GM19452 (cell line): ENCODE results near the gene RIN3.

ENCODE experiments used
- ATAC-seq: cut with Tn5 transposase; IDR thresholded peaks from one replicate; pipeline ENCODE4 v1.9.1; 2021; ENCODE audit not compliant: unreplicated experiment

Gene RIN3

DNA sequence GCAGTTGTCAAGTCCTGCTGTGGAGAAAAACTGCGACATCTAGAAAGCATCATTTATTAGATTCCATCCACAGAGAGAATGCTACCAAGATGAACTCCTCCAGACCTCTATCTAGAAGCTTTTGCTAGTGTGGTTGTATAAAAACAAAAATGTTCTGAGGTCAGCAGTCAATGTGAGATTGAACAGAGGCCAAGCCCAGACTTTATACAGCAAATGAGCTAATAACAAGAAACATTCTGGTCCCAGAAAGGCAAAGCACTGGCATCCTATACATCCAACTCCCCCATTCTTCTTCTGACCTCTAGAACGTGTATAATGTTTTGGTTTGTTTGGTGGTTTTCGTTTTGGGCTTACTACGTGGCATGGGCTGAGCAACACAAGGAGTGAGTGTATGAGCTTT, 26.7 kb upstream of the RIN3 start:
- no peak for ATAC-seq

DNA sequence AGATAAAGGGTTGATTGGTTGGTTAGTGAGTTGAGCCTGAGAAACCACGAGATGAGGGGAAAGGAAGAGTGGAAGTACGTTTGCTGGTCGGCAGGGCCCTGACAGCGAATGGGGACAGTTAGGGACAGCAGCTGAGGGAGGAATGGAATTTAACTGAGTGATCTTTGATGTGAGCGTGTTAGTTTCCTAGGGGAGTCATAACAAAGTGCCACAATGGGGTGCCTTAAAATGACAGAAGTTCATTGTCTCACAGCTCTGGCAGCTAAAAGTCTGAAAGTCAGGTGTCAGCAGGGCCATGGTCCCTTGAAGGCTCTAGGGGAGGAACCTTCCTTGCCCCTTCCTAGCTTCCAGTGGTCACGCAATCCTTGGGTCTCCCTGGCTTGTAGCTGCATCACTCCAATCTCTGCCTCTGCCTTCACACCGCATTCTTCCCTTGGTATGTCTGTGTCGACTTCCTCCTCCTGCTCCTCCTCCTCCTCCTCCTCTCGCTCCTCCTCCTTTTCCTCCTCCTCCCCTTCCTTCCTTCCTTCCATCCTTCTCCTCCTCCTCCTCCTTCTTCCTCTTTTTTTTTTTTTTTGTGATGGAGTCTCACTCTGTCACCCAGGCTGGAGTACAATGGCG, 26.0 kb upstream of the RIN3 start:
- ATAC-seq = no peak

DNA sequence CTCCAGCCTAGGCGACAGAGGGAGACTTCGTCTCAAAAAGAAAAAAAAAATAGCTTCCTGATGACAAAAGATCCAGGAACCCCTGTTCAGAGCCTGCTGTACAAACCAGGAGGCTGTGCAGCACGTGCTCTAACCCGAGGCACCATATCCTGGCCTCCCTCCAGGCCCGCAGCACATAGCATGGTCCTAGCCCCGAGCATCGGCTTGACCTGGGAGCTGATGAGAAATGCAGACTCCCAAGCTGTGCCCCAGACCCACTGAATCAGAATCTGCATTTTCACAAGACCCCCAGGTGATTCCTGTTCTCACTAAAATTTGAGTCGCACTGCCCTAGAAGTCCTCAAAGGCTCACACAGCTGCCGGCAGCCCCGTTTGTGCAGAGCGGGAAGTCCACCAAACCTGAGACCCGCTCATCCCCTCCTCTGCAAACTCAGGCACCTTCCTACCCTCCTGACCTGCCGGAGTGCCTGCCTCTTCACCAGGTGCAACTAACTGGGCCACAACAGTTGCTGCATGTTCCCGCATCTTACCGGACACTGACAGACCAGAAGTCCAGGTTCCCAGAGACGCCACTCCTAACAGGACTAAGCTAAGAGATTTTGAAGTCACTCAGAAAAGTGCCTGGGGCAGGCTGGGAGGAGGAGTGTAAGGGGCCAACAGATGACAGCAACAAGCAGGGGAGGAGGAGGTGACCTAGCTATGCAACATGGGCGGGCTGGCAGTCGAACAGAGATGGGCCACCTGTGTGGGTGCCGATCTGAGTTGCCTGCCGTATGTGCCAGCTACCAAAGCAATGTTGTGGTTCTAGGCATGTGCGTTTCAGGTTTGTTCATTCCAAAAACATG, 24.0 kb upstream of the RIN3 start:
- no peak for ATAC-seq

DNA sequence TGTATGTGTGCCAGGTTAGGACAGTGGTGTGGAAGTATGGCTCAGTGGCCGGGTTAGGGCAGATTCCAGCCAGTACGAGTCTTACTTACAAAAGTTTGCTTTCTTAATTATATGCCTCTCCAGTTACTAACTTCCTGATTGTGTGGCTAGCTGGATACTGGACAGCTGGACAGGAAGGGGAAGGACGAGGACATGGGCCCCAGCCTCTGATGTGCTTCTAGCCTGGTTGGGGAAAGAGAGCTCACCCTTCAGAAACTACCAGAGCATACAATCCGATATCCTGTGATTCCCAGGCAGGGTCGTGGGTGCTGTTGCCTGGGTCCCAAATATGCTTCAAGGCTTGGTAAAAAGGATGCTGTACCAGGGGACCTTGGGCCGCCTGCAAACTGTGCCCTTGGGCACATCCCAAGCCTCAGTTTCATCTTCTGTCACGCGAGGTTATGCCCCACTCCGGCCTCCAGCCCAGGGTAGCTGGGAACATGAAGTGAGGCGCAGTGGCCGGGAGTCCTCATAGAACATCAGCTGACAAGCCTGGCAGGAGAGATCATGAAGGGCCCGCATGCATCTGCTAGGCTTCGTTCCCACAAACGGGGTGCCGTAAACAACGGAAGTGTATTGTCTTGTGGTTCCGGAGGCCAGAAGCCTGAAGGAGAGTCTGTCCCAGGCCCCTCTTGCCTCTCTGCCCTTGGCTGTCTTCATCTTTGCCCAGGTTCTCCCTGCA, 23.2 kb upstream of the RIN3 start:
- no peak for ATAC-seq

DNA sequence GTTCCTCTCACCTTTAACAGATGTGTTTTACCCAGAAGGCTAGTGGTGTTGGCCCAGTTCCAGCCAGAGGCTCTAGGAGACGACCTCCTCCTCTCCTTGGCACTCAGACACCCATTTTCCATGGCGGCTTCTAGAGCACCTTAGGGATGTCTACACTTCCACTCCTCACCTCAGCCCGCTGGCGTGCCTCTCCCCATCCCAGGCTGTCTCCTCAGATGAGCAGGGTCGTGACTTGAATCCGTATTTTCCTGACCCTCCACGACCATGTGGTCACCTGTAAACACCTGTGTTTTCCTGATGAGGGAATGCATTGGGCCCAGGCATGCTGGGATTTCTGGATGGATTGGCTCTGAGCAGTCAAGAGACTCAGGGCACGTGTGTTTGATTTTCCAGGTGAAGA, 21.8 kb upstream of the RIN3 start:
- ATAC-seq = no peak

DNA sequence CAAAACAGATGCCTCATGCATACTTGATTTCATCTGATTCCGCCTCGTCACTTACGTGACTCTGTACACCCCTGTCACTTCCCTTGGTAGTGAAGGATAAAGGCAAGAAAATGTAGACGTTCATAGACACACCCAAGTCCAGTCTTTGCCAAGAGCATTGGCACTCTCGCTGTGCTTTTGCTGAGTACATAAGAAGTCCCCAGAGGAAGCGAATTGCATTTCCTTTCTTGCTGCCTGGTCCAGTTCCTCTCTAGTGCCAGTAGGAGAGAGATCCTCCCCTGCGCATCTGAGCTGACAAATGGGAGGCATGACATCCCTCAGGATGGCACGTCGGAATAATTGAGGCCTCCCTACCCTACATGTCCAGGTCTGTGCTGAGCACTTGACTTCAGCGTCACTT, 21.3 kb upstream of the RIN3 start:
- ATAC-seq = no peak

DNA sequence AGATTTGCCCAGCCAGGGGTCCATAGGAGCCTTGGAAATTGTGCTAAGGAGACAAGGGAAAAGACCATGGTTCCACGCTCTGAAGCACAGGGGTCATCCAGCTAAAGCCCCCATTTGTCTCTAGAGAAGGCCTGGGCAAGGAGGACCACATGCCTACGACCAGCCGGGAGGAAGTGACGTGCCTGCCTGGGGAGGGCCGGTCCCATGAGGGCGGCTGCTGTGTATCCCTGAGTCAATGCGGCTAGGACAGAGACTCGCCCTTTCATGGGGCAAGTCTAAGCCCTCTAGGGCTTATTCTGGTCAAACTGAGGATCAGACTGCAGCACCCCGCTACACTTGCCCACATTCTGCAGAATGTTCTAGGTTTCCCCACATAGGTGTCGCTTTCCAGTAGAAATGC, 20.6 kb upstream of the RIN3 start:
- ATAC-seq = no peak

DNA sequence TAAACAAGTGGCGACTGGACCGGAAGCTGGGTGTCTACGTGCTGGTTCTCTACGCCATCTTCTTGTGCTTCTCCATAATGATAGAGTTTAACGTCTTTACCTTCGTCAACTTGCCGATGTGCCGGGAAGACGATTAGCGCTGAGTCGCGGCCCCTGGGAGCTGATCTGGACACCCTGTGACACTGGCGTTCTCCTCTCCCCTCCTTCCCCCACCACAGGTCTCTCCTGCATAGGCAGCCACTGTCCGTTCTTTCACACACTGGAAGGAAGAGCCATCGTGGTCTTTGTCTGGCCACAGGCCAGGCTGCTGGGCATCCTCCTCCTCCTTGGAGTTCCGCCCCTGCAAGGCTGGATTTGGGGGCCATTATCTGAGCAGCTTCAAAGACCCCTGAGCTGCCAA, 20.1 kb upstream of the RIN3 start:
- ATAC-seq = no peak

DNA sequence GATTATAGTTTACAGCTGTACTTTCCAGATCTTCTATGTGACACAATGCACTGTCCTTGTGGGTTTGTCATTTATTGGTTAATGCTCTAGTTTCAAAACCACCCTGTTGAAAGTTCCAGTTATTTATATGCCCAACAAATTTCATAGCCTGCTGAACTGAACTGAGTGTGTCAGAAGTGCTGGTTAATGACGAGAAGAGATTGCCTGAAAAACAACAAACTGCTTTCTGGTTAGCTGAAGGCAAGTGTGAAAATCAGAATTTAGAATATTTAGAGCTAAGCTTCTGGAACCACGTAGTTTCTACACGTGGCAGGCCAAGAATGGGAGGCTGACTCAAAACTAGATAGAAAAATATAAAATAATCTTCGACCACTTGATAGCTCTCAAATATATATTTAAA, 19.1 kb upstream of the RIN3 start:
- peak; percentile 64 for ATAC-seq

DNA sequence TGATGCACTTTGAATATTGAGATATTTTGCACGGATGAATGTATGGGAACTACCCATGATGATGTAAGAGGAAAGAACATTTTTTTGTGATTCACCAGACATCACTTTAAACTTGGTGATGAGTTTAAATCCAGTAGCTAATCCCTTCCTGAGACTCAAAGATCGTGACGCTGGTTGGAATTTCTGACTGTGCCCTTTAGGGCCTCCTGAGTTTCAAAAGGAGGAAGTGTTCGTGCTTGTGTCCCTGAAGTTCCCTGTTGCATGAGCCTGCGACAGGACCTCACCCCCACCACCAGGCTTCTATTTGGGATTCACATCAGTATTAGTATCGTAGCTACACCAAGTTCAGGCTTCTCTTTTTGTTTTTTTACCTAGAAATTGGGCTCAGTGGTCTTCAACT, 18.6 kb upstream of the RIN3 start:
- no peak for ATAC-seq

DNA sequence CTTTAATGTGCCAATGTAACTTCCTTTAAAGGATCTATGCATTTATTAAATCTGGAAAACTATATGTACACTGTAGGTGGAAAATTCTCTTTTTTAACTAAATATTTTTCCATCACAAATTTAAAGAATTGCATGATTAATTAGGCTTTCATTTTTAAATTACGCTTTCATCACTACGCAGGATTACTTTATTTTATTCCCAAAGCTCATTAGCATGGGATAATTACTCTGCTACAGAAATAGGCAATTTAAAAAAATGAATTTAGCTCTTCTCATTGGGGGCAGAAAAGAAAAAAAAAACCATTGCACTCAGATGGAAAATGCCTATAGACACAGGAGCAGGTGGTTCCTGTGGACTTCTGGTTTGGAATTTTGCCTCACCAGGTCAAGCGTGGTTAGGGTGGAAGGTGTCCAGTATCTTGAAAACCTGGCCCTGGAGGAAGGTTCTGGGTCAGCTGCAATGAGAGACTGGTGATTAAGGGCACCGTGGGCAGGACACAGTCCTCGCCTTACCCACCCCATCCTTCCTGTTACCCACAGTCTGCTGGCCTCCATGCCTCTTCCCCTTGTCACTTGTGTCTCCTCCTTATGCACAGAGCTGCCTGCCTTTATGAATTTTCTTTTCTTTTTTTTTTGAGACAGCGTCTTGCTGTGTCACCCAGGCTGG, 17.3 kb upstream of the RIN3 start:
- ATAC-seq = no peak

DNA sequence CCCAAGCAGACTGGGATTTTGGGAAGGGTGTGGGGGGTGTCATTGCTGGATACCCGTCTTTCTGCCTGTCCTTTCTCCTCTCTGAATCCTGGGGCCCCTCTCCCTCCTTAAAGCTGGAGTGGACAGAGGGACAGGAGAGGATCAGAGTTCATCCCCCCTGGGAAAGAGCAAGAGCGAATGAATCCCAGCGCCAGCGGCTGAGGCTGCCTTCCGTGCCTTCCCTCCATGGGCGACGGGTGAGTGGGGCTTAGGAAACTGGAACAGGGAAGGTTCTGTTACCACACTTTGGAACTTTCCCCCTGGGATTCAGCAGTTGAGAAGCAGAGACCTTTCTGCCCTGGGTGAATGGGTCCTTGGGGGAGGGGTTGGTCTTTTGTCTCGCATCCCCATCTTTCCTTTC, 16.2 kb upstream of the RIN3 start:
- no peak for ATAC-seq

DNA sequence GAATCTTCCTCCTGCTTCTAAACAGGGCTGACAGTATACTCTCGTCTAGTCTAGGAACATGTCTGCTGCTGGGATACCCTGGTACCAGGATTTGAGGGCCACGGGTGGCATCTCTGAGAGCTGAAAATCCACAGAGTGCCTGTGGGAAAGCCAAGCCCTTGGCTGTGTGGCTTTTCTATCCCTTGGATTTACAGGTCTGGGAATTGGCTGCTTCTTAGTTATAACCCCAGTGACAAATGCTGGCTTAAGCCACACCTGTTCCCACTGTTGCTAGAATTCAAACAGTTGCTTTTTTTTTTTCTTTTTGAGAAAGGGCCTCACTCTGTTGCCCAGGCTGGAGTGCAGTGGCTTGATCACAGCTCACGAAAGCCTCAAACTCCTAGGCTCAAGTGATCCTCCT, 14.3 kb upstream of the RIN3 start:
- no peak for ATAC-seq

DNA sequence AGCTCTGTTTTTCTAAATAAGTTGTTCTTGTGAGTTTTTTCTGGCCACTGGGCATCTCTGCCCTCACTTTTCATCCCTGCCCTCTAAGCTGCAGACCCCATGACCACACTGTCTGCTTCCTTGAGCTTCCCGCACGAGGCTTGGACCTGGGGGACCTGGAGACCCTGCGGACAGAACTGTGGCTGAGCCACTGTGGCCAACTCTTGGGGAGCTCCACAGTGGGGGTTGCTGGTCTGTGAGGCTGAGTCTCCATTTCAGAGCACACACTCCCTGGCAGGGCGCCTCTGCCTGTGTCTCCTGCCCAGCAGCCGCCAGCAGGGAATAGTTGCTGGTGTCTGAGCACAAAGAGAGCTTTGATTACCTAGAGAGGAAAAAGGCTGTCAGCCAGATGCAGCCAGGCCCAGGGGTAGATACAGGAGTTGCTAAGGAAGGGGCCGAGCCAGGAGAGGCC, 13.1 kb upstream of the RIN3 start:
- no peak for ATAC-seq

DNA sequence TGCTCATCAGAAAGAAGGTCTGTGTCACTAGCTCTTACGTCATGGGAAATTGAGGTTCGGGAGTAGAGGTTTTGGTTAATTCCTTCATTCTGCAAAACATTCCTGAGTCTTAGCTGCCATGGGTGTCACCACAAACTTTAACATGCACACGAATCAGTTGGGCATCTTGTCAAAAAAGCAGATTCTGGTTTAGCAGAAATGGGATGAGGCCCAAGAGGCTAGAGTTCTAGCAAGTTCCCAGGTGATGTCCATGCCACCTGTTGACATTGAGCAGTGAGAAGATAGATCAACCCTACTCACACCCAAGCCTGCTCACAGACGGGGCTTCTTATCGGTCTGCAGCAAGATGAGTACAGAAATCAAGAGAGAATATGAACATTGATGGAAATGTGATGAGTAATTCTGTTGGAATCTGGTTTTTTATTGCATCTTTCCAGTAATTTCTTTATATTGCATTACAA, 11.7 kb upstream of the RIN3 start:
- no peak for ATAC-seq

DNA sequence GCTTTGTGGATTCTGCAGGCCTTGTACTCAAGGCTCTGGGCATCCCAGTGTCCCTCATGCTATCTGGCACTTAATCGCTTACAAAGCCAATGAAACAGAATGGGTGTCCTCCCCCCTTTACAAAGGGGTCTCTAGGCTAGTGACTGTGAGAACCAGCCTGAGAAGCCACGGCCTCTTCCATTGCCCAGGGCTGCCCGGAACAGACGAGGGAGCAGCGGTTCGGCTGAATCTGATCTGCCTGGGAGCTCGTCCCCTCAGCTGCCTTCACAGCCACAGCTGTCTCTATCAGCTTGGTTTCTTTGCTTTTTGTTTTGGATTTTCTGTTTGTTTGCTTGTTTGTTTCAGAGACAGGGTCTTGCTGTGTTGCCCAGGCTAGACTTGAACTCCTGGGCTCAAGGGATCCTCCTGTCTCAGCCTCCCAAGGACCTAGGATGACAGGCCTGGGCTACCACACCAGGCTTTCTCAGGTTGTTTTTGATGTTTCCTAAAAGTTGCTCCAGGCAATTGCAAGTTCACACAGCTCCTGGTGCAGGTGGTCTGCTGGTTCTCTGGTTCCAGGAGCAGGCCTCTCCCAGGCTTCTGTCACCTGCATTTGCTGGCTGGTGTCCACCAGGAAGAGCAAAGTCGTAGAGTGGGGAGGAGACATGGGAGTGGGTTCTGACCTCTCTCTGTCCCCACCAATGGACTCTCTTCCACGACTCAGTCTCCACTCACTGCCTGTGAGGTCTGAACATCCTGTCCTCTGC, 10.9 kb upstream of the RIN3 start:
- no peak for ATAC-seq

DNA sequence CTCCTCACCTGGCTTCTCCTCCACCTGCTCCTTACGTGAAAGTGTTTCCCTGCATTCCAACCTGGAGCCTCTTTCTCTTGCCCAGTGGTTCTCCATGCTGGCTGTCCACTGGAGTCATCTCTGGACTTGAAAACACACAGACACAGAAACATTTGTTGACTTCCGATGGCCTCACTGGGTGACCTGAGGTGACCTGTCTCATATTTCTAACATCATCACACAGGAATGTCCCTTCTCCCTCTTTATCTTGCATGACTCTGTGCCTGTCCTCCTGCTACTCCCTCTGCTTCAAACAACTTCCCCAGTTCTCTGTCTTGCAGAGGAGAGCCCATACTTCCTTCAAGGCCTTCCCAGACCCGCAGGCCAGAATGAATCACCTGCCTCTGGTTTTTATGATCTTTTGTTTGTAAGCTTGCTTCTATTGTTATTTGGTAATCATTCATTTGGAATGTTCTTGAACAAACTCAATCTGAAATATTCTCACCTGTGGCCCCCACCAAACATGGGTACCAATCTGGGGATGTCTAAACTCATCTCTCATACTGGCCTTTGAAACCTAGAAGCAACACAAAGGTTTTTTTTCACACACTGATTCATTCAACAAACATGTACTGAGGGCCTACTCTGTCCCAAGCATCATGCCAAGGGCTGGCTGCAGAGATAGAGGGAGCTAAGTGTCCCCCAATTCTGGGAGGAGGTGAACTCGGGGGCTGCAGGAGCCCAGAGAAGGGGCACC, 9.7 kb upstream of the RIN3 start:
- ATAC-seq = no peak

DNA sequence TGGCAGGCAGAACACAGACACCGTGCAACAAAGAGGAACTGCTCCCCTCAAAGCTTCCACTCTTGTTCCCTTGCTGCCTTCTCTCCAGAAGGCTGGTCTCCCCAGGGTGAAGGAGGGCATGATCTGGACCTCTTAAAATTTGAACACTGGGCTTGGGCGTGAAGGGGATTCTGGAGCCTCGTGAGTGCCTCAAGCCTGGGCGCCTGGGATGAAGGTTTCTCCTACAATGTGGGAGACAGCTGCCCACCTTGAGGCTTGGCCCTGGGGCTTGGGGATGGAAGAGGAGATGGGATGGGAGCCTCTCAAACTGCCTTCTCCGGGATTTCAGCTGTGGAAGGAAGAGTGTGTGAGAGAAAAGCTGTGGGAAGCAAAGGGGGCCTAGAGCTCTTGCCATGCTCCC, 7.8 kb upstream of the RIN3 start:
- ATAC-seq = no peak

DNA sequence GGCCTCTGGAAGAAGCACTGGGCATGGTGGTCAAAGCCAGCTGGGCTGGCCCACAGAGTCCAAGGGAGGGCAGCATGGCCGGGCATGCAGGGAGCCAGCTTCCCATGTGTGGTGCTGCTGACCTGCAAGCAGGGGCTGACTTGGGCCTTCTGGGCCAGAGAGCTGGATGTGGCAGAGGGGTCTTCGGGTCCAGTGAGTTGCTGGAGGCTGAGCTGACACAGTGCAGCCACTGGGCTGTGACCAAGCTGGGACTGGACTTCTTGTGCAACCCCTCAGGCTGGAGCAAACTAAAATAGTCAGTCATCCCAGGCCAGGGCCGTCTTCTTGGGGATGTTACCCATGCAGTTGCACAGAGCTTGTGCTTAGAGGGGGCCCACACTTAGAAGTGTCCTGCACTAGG, 7.3 kb upstream of the RIN3 start:
- no peak for ATAC-seq

DNA sequence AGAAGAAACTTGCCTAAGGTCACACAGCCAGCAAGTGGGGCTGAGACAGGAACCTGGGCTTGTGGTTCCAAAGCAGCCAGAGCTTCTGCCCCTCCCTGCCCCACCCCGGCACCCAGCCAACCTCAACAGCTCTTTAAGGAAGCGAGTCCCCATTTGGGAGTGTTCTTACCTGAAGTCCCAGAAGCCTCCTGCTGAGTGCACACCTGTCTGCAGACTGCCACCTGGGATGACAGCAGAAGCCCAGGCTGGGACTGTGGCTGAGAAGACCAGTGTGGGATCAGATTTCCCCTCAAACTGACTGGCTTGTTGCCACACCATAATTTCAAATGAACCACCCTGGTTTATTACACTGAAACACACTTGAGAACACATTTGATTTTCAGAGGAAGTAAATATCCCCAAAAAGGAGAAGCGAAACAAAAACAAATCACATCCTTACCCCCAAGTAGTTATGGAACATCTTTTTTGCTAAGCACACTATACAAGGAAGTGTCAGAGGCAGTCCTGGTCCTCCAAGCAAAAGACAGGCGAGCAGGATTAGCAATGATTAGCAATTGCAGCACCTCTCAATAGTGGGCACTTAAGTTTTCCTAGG, 6.3 kb upstream of the RIN3 start:
- peak; percentile 64 for ATAC-seq
